GM13976 (cell line): ENCODE results near the gene HSPA12A.

Source experiments
- DNase-seq: peaks from one replicate; pipeline ENCODE4 v3.0.0; 2012; ENCODE audit warnings: low spot score
- in situ Hi-C: fragments of 300-500 bp; cut with MboI; formaldehyde crosslinking; loops from one replicate; pipeline ENCODE4 v1.12.0; 2022; ENCODE audit warnings: low sequenced_read_pairs, mixed read lengths, inconsistent platforms; ENCODE audit not compliant: unreplicated experiment
- TF ChIP-seq, protein P1 (sequence below): IDR thresholded peaks from 2 replicates; pipeline ENCODE4 v1.5.1; 2012; ENCODE audit warnings: borderline replicate concordance, mild to moderate bottlenecking; ENCODE audit not compliant: insufficient read depth; ENCODE audit errors: extremely low read depth, missing control alignments, control extremely low read depth

Gene HSPA12A

DNA sequence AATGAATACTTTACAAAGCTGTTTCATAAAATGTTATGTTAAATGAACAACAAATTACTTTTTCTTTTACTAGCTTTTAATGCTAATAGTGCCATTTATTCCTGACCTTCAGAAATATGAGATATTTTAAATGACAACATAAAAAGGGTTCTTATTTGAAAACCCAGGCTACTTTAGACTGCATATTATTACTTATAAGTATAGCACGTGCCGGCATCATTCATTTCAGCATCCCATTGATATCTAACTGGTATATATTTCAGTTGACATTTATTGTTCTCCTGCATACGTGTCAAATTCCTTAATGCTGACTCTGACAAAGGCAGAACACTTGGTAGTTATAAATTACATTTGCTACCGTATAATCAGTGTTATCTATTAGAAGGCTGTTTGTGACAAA is 86.3 kb downstream of the HSPA12A start:
- in situ Hi-C loops = no loop called here
- TF ChIP-seq, protein P1, sequence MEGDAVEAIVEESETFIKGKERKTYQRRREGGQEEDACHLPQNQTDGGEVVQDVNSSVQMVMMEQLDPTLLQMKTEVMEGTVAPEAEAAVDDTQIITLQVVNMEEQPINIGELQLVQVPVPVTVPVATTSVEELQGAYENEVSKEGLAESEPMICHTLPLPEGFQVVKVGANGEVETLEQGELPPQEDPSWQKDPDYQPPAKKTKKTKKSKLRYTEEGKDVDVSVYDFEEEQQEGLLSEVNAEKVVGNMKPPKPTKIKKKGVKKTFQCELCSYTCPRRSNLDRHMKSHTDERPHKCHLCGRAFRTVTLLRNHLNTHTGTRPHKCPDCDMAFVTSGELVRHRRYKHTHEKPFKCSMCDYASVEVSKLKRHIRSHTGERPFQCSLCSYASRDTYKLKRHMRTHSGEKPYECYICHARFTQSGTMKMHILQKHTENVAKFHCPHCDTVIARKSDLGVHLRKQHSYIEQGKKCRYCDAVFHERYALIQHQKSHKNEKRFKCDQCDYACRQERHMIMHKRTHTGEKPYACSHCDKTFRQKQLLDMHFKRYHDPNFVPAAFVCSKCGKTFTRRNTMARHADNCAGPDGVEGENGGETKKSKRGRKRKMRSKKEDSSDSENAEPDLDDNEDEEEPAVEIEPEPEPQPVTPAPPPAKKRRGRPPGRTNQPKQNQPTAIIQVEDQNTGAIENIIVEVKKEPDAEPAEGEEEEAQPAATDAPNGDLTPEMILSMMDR = no peak

DNA sequence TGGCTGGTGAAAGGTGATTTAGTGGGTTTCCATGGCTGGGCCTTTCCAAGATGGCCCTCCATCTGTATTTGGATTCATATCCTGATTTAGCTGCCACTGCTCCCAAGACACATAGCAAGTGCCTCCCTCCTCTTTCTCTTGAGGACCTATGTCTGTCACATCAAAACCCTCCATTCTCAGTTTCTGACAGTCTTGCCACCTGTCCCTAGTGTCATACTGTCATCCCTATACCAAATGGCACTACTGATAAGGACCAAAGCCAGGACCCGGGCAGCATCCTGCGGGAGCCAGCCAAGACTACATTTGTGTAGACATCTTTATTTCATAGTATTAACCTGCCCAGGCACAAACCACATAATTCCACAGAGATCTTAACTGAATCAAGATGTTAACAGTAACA is 86.8 kb downstream of the HSPA12A start:
- in situ Hi-C loops = no loop called here
- TF ChIP-seq, protein P1 = no peak
- no peak for DNase-seq

More for the DNA sequence above, 86.3 kb downstream of the HSPA12A start:
- DNase-seq = no peak

DNA sequence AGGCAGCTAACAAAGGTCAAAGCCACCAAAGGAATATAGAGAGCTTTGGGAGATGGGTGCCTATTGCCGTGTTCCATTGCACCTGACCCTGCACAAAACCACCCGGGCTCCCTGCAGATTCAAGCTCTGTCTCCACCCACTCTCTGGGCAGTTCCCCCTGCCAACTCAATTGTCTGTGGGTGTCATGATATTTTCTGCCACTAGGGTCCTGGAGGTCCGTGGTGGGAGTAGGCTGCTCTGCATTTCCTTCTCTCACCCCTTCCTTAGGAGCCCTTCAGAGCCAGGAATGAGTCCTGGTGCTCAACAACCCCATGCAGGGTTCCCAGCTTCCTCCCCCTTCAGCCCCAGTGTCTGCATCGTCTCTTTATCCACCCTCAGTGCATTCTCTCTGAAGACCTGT is 87.5 kb downstream of the HSPA12A start:
- in situ Hi-C loops = no loop called here
- DNase-seq = no peak
- TF ChIP-seq, protein P1 = no peak

DNA sequence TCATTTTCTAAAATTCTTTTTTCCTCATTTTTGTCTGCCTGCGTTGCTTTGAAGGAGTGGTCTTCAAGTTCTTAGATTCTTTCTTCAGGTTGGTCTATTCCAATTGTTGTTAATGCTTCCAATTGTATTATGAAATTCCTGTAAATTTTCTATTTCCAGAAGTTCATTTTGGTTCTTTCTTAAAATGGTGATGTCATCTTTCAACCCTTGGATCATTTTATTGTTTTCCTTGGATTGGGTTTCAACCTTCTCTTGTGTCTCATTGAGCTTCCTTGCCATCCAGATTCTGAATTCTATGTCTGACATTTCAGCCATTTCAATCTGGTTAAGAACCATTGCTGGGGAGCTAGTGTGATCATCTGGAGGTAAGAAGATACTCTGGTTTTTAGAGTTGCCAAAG is 88.5 kb downstream of the HSPA12A start:
- TF ChIP-seq, protein P1 = no peak
- no peak for DNase-seq
- in situ Hi-C loops = no loop called here

DNA sequence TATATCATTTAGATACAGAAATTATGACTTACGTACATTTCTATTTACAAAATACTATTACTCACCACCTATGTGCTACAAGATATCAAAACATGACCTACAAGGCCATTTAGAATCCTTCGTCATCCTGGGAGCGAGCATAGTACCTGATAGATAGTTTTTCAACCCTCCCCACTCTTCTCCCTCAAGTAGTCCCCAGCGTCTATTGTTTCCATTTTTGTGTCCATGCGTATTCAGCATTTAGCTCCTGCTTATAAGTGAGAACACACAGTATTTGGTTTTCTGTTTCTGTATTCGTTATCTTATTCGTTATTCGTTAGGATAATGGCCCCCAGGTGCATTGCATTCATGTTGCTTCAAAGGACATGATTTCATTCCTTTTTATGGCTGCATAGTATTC is 93.5 kb downstream of the HSPA12A start:
- TF ChIP-seq, protein P1 = no peak
- in situ Hi-C loops = no loop called here
- no peak for DNase-seq

DNA sequence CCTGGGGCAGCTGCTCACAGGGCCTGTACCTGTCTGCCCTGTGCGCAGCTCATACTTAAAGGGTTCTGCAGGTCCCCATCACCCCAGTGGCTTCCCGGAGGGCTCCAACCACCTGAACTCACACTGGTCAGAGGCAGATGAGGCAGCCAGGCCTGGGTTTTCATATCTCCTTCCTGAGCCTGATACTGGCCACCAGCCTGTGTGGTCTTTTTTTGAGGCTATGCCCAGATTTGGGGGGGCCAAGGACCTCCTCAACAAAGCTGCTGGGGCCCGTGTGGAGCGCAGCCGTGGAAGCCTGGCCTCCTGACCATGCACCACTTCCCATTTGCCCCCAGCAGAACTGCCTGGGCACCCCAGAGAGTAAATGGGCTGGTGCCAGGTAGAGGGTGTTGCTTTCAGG is 95.9 kb downstream of the HSPA12A start:
- in situ Hi-C loops = no loop called here
- no peak for DNase-seq
- TF ChIP-seq, protein P1 = no peak

DNA sequence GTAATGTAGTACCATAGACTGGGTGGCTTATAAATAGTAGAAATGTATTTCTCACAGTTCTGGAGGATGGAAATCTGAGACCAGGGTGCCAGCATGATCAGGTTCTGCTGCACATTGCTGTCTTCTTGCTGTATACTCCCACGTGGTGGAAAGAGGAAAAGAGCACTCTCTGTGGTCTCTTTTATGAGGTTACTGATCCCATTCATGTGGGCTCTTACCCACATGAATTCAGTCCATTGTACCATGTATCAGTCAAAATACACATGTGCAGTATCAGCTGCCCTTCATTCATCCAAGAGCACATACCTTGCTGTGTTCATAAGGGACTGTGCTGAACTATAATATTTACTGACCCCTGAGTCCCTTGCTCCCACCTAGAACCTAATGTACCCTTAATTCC is 104.5 kb downstream of the HSPA12A start:
- in situ Hi-C loops = no loop called here
- no peak for DNase-seq
- TF ChIP-seq, protein P1 = no peak
